Hematopoietic multipotent progenitor cell treated with erythropoietin and hydrocortisone succinate and interleukin-3 and kit ligand, for 6 days (in vitro differentiated cells): ENCODE data around the gene SETD1B.

Source experiments
- DNase-seq: peaks from one replicate; pipeline ENCODE4 v3.0.0-alpha.2; 2015

SETD1B gene

DNA sequence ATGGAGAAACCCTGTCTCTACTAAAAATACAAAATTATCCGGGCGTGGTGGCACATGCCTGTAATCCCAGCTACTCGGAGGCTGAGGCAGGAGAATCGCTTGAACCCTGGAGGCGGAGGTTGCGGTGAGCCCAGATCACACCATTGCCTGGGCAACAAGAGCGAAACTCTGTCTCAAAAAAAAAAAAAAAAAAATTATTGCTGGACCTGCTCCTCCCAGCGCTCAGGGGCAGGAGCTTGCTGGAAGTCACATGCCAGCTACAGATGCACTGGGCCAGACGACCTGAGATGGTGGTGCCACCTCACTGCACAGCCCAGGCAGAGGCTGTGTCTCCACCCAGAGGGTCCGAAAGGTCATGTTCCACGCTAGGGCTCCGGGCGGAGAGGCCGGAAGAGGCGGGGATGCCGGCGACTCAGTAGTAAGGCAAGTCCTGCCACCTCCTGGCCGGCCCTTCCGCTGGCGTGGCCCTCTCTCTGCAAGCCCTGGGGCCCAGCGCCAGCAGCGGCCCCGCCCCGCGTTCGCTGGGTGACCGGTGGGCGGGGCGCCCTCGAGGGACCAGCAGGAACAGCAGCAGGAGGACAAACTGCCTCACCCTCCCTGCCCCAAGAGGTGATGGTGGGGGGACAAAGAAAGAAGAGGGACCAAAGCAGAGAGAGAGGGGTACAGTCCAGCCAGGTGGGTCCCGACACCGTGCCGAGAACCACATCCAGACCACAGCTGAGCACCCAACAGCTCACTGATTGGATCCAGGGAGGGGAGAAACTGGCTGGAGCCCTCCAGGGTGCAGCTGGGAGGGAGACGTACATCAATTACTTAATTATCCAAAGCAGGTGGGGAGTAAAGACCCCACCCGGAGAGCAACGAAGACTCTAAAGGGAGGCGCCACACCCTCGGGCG, 6.7 kb upstream of the SETD1B start:
- DNase-seq = peak; percentile 58

- DNase-seq = peak; percentile 71
Observed at GRCh38 chr12:121797937-121798786, 5.6 kb upstream of the SETD1B start.

DNA sequence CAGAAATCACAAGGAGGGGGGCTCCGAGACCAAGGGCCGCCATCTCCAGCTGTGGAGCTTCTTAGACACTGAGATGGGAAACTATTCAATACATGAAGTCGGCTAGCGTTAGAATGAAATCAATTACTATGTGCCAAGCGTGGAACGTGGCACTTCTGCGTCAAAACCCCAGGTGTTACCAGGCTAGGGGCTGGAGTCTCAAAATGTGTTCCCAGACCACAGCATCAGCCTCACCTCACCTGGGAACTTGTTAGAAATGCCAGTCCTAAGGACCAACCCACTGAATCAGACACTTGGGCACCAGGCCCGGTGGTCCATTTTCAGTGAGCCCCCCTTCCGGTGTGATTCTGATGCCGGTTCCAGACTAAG, 5.0 kb upstream of the SETD1B start:
- DNase-seq = no peak

DNA sequence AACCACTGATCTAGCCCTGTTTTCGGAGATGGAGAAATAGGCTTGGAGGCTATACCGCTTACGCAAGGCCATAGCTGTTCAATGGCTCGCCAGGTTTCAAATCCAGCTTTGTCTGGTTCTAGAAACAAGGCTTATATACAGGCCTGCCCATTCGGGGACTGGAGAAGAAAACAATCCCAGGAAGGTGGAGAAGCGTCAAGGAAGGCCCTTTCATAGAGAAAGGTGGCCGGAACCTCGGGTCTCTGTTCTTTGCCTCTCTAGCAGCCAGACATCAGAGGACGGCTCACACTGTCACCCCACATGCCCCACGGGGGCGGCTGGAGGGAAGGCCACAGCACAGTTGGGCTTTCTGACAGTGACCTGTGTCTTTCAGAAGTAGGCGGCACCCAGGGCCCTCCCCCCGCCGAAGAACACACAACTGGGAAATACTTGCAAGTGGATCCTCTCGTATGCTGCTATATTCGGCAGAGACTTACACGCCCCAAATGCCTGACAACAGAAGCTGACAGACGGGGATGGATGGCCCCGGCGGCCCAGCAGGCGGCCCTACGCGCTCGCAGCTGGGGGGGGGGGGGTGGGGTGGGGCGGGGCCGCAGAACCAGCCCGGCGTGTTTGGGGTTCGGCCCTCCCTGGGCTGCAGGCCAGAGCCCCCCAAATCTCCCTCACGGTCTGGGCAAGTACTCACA, 4.5 kb upstream of the SETD1B start:
- peak; percentile 88 for DNase-seq

DNA sequence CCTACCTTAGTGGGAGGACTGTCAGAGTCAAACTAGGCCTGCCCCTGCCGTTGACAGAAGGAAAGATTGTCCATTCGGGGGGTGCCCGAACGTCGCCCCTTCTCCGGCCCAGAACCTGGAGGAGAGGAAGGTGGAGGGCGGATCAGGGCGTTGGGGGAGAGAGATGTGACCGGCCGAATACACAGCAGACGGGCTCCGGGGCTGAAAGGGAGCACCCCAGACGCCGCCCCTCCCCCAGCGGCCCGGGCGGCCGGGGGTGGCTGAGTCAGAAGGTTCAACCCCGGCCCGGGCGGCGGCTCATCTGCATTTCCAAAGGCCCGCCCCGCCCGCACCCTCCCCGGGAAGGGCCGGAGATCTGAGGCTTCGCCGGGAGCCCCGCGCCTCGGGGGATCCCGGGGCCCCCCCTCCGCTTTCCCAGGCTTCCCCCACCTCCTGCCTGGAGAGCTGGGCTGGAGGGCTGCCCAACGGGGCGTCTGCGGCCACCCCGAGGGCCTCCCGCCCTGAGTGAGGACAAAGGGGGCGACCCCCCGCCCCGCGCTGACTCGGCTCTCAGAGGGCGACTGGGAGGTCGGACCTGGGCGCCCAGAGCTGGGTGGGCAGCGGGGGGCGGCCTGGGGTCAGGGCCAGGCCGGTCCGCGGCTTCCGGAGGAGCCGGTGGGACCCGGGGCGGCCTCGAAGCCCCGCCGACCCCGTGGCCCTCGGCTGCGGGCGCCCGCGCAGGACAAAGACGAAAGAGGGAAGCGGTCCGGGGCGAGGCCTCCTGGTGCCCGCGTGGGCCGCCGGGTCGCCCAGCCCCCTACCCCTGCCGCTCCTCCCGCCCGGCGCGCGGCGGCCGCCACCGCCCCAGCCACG, 3.7 kb upstream of the SETD1B start:
- peak; percentile 91 for DNase-seq

DNA sequence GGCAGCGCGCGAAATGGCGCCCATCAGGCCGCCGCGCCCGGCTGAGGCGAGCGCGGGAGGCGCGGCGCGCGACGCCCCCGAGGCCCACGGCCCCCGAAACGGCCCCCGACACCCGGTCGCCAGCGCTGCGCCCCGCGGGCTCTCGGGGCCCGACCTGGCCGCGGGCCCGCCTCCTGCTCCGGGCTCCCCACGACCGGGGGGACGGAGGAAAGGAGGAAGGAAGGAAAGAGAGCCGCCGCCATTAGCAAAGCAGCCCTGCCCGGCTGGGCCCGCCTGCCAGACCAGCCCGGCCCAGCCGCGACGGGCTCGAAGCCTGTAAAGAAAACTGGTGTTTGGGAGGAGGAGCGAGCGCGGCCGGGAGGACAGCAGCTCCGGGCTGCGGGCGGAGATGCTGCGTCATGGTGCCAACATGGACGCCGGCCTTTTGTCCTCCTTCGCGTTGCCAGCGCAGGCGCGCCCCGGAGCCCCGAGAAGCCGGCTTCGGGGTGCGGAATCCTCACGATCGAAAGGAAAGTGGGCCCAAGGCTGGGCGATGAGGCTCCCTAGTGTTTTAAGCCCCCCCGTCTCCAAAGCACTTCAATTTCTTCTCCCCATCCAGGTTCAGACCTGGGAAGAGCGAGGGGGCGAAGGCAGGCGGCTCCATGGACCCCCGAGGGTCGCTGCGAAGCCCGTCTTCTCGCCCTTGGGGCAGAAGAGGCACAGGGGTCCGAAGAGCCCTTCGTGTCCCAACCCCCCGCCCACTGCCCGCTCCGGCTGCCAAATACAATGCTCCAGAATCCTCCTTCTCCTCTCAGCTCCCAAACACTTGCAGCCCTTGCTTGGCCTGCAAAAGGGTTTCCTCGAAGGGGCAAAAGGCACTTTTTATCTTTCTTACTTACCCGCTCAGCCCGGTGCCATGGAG, 2.9 kb upstream of the SETD1B start:
- DNase-seq = peak; percentile 83

GRCh38 chr12:121801595-121802484, 2.0 kb upstream of the SETD1B start:
- peak; percentile 75 for DNase-seq

- DNase-seq = no peak
Observed at GRCh38 chr12:121802485-121802842, 1.3 kb upstream of the SETD1B start.

GRCh38 chr12:121802843-121803698, 738 bp upstream of the SETD1B start:
- peak; percentile 98 for DNase-seq

GRCh38 chr12:121804417-121805111, 755 bp downstream of the SETD1B start:
- DNase-seq = peak; percentile 74

GRCh38 chr12:121805171-121806008, 1.6 kb downstream of the SETD1B start:
- no peak for DNase-seq

DNA sequence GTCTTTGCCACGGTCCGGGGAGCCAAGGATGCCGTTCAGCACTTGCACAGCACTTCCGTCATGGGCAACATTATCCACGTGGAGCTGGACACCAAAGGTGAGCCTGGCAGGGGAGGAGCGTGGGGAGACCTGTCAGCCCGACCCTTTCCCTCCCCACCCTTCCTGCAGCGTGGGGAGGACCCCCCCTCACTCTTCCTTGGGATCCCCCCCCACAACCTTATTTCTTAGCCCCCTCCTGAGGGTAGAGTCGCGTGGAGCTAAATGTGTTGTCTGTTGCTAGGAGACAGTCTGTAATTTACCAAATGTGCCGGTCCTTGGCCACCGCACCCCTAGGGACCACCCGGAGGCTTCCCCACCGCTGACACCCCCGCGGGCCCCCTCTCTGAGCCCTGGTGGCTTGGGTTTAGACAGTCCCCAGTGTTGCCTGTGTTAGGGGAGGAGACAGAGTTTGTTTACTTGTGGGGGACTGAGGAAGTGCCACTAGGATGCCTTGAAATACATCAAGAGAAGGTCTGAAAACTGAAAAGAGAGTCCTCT, 2.3 kb downstream of the SETD1B start:
- no peak for DNase-seq

DNA sequence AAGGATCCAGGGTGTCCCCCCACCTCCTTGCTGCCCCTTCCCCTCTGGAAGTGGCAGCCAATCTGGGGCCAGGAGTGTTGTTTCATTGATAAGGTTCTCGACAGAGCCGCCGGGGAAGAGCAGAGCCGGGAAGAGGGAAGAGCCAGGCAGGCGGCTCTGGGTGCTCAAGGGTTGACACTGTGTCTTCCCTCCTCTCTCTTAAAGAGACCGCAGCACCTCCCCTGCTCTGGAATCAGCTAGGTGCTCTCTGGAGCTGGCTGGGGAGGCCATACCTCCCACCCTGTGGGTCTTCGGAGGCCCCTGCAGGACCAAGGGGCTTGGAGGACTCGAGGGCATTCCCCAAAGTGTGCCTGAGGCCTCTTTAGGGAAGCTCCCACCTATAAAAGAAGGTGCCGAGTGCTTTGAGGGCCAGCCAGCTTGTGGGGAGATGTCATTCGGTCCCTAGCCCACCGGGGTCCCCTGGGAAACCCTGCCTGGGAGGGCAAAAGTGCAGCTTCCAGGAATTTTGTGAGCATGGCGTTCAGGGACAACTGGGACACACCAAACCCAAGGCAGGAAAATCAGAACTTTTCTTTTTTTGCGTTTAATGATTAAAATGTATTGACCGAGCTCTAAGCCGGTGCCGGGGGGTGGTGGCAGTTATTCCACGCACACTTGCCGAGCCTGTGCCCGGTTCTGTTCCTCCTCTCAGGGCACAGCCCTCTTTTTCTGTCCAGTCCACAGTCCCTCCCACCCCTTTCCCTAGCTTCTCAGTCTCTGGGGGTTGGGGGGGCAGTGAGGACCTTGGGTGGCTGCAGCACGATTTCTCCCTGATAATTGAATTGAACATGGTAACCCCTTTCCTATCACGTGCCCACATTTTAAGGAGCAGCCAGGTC, 3.0 kb downstream of the SETD1B start:
- no peak for DNase-seq

DNA sequence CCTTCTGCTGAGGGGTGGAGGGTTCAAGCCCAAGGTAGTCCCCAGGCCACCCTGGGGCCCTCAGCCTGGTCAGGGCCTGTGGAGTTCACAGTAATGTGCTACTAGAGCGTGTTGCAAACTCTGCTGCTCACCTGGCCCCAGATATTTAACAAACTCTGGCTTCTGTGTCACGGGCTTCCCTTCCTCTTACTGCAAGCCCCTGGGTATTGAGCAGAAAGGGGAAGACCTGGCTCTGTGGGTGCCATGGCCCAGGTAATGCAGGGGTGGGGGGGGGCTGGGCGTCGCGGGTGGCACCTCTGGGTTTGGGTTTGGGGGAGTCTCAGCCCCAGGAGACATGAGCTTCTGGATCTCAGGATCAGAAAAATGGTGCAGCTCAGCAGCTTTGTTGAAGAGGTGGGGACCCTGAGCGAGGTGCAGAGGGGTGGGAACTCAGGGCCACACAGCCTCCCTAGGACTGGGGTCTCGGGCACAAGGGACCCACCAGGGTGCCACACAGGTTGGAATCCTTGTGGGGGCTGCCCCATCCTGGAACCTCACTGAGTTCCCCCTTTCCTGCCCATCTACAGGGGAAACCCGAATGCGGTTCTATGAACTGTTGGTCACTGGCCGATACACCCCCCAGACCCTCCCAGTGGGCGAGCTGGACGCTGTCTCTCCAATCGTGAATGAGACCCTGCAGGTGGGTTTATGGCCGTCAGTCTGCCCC, 4.0 kb downstream of the SETD1B start:
- no peak for DNase-seq

- no peak for DNase-seq
Observed at GRCh38 chr12:121808623-121809022, 4.8 kb downstream of the SETD1B start.

- no peak for DNase-seq
Observed at GRCh38 chr12:121809712-121810116, 5.9 kb downstream of the SETD1B start.
